ENCODE results near the gene SESN3.
"Not testable (repeated sequence)": the region's sequence is repeated elsewhere in the genome, so short reads cannot be mapped to it uniquely, and the experiment has no call there.

- TF ChIP-seq PAX5 (IDR thresholded peaks at IDR 0.05; ENCODE audit: insufficient read depth, low read length, severe bottlenecking); POLR2AphosphoS5 (IDR thresholded peaks at IDR 0.05; ENCODE audit: low read depth, low read length); POLR2A (IDR thresholded peaks at IDR 0.05; ENCODE audit: low read depth, low read length); SPI1 (IDR thresholded peaks at IDR 0.05; ENCODE audit: low read depth, low read length); POU2F2 (IDR thresholded peaks at IDR 0.05; ENCODE audit: low read depth, low read length); TAF1 (IDR thresholded peaks at IDR 0.05; ENCODE audit: low read depth, low read length): not testable (repeated sequence)
Measured at GRCh38 chr11:95227060-95227459, 3.9 kb downstream of the SESN3 start.

All from GM12891 (cell line).